IMR-90 (cell line): ENCODE data around the gene ZNF385B. TPM values are rescaled to one million over a fixed set of nuclear protein-coding genes. Genes with fewer than 3 reads are reported as not detected.

Source experiments
- ATAC-seq: fragments of 200-7000 bp; cut with Tn5 transposase; 2 replicates; pipeline ENCODE4 v1.9.1; 2020; ENCODE audit warnings: low read depth, mild to moderate bottlenecking, moderate library complexity
- BruUV-seq: library from RNA; stranded (reverse); fragments of 400-500 nt; replicated peaks from 2 replicates; lab custom pipeline; 2021; lab: Mats Ljungman, UMichigan
- CTCF ChIA-PET: fragments of 300-600 bp; formaldehyde crosslinking; extraction: SDS; loops from one replicate; lab custom pipeline; 2021; ENCODE audit warnings: antibody characterized with exemption; lab: Yijun Ruan, JAX
- POLR2A ChIA-PET: fragments of 300-600 bp; sonication (Branson Sonifier 250); formaldehyde crosslinking; loops from one replicate; lab custom pipeline; 2022; ENCODE audit warnings: antibody characterized with exemption; ENCODE audit not compliant: unreplicated experiment; lab: Charles Lee
- DNase-seq: peaks from one replicate; pipeline ENCODE4 v3.0.0; 2013
- H2AFZ ChIP-seq: replicated peaks from 2 replicates; pipeline ENCODE3; 2013; ENCODE audit warnings: low read length, mild to moderate bottlenecking; ENCODE audit not compliant: poor library complexity
- H2AK5ac ChIP-seq: 2 replicates; pipeline ENCODE4 v1.6.1; 2013; ENCODE audit warnings: low read depth, low read length, inconsistent platforms
- H2AK9ac ChIP-seq: replicated peaks from 2 replicates; pipeline ENCODE3; 2013; ENCODE audit warnings: mild to moderate bottlenecking, low read depth, low read length, moderate library complexity; ENCODE audit not compliant: poor library complexity
- H2BK120ac ChIP-seq: 2 replicates; pipeline ENCODE4 v1.6.1; 2013; ENCODE audit warnings: low read depth, low read length, inconsistent platforms
- H2BK15ac ChIP-seq: 3 replicates; pipeline ENCODE4 v1.6.1; 2013; ENCODE audit warnings: low read depth, low read length, inconsistent platforms
- H2BK20ac ChIP-seq: 2 replicates; pipeline ENCODE4 v1.6.1; 2013; ENCODE audit warnings: low read depth, mild to moderate bottlenecking, inconsistent platforms, low read length, moderate library complexity
- H2BK5ac ChIP-seq: 2 replicates; pipeline ENCODE4 v1.6.1; 2013; ENCODE audit warnings: mild to moderate bottlenecking, low read depth, low read length, inconsistent platforms; ENCODE audit not compliant: poor library complexity, severe bottlenecking
- H3K14ac ChIP-seq: replicated peaks from 2 replicates; pipeline ENCODE4 v1.6.1; 2013; ENCODE audit warnings: low read depth, low read length, inconsistent platforms
- H3K18ac ChIP-seq: 2 replicates; pipeline ENCODE4 v1.6.1; 2013; ENCODE audit warnings: low read depth, low read length, control low read depth
- H3K23ac ChIP-seq: 2 replicates; pipeline ENCODE4 v1.6.1; 2013; ENCODE audit warnings: low read depth, low read length, inconsistent platforms
- H3K27ac ChIP-seq: 2 replicates; pipeline ENCODE4 v1.5.1; 2013; ENCODE audit warnings: mild to moderate bottlenecking, control low read depth, low read length; ENCODE audit not compliant: insufficient read depth
- H3K27me3 ChIP-seq: 2 replicates; pipeline ENCODE4 v1.6.1; 2013; ENCODE audit warnings: low read length; ENCODE audit not compliant: control insufficient read depth, insufficient read depth
- H3K36me3 ChIP-seq: 2 replicates; pipeline ENCODE4 v1.6.1; 2013; ENCODE audit warnings: low read length, mixed read lengths; ENCODE audit not compliant: control insufficient read depth, insufficient read depth
- H3K4ac ChIP-seq: 2 replicates; pipeline ENCODE4 v1.6.1; 2013; ENCODE audit warnings: low read depth, low read length, inconsistent platforms
- H3K4me1 ChIP-seq: 2 replicates; pipeline ENCODE4 v1.6.1; 2013; ENCODE audit warnings: low read length, mixed read lengths; ENCODE audit not compliant: control insufficient read depth, insufficient read depth
- H3K4me2 ChIP-seq: 2 replicates; pipeline ENCODE4 v1.6.1; 2013; ENCODE audit warnings: low read depth, mild to moderate bottlenecking, control low read depth, low read length, moderate library complexity
- H3K4me3 ChIP-seq: 2 replicates; pipeline ENCODE4 v1.5.1; 2013; ENCODE audit warnings: low read depth, mild to moderate bottlenecking, control low read depth, low read length, moderate library complexity; ENCODE audit not compliant: insufficient read depth
- H3K56ac ChIP-seq: 2 replicates; pipeline ENCODE4 v1.6.1; 2013; ENCODE audit warnings: low read length, inconsistent platforms; ENCODE audit not compliant: insufficient read depth; ENCODE audit errors: extremely low read depth
- H3K79me1 ChIP-seq, 2 experiments: 2 replicates each; pipeline ENCODE4 v1.6.1; 2013; ENCODE audit warnings: low read length in 2 of 2, inconsistent platforms in 1 of 2, low read depth in 1 of 2
- H3K9ac ChIP-seq: 2 replicates; pipeline ENCODE4 v1.6.1; 2013; ENCODE audit warnings: low read depth, low read length, control low read depth
- H3K9me1 ChIP-seq: 2 replicates; pipeline ENCODE4 v1.6.1; 2013; ENCODE audit warnings: low read length, inconsistent platforms; ENCODE audit not compliant: insufficient read depth
- H3K9me3 ChIP-seq: 2 replicates; pipeline ENCODE4 v1.6.1; 2013; ENCODE audit warnings: low read length; ENCODE audit not compliant: control insufficient read depth, insufficient read depth
- H4K20me1 ChIP-seq: 2 replicates; pipeline ENCODE4 v1.6.1; 2013; ENCODE audit warnings: low read length, inconsistent platforms; ENCODE audit not compliant: insufficient read depth
- H4K5ac ChIP-seq: 2 replicates; pipeline ENCODE4 v1.6.1; 2013; ENCODE audit warnings: mild to moderate bottlenecking, low read depth, low read length, control low read depth
- H4K8ac ChIP-seq, 2 experiments: 2 replicates each; pipeline ENCODE4 v1.6.1; 2013; ENCODE audit warnings: low read depth in 2 of 2, low read length in 2 of 2, control low read depth in 1 of 2, inconsistent platforms in 1 of 2
- H4K91ac ChIP-seq: 2 replicates; pipeline ENCODE4 v1.6.1; 2013; ENCODE audit warnings: low read depth, low read length, inconsistent platforms; ENCODE audit not compliant: insufficient read depth
- FOS ChIP-seq: fragments of 150-350 bp; IDR thresholded peaks from 2 replicates; pipeline ENCODE4 v1.6.1; 2016; ENCODE audit warnings: low read depth, low read length
- MAZ ChIP-seq: IDR thresholded peaks from 2 replicates; pipeline ENCODE4 v1.6.1; 2012; ENCODE audit warnings: low read depth, mild to moderate bottlenecking, low read length, improper control_type of control experiment, moderate library complexity, borderline replicate concordance
- RFX5 ChIP-seq: IDR thresholded peaks from 2 replicates; pipeline ENCODE4 v1.8.0; 2012; ENCODE audit warnings: low read depth, mild to moderate bottlenecking, low read length, moderate library complexity
- USF2 ChIP-seq: fragments of 150-350 bp; IDR thresholded peaks from 2 replicates; pipeline ENCODE4 v1.6.1; 2017; ENCODE audit warnings: mild to moderate bottlenecking, antibody characterized with exemption, low read length, low read depth
- WGBS, 2 experiments: methylation state at CpG; one replicate each; pipeline versions ENCODE4 v1.1.5 to v1.1.7; 2013; ENCODE audit warnings: missing lambda C conversion rate in 2 of 2; ENCODE audit not compliant: insufficient read length in 1 of 2; ENCODE audit errors: extremely low coverage in 2 of 2; 5-methylcytosine and 5-hydroxymethylcytosine counted together
- dilution Hi-C: fragments of 300-500 bp; cut with HindIII; formaldehyde crosslinking; loops from one replicate; pipeline ENCODE4 v1.14.3; 2018; ENCODE audit warnings: low sequenced_read_pairs; ENCODE audit not compliant: unreplicated experiment
- in situ Hi-C: fragments of 300-500 bp; cut with MboI; formaldehyde crosslinking; loops from 3 replicates; pipeline ENCODE4 v1.14.3; 2019; ENCODE audit warnings: low sequenced_read_pairs, inconsistent platforms, mixed read lengths
- intact Hi-C: fragments of 100-400 bp; cut with micrococcal nuclease; formaldehyde crosslinking; loops from 2 replicates; pipeline ENCODE4 v1.10.0; 2022
- polyA plus RNA-seq, 3 experiments: library from polyadenylated mRNA; depleted of rRNA; stranded (reverse); fragments of >200 nt; gene quantifications; 2 replicates each; pipeline ENCODE4 v1.2.3, GENCODE V29; 2012; ENCODE audit warnings: low replicate concordance in 1 of 3
- total RNA-seq: library from RNA; depleted of rRNA; stranded (reverse); fragments of >200 nt; gene quantifications from 2 replicates; pipeline ENCODE4 v1.2.3, GENCODE V29; 2012
- TF ChIP-seq, protein P1 (sequence below): fragments of 150-350 bp; IDR thresholded peaks from 2 replicates; pipeline ENCODE4 v1.6.1; 2016; ENCODE audit warnings: low read depth, mild to moderate bottlenecking, low read length, moderate library complexity, borderline replicate concordance

The ZNF385B gene
- total and polyA plus RNA-seq, 2 of the 4 experiments (the other 2 are of a cell fraction), result not detected

DNA sequence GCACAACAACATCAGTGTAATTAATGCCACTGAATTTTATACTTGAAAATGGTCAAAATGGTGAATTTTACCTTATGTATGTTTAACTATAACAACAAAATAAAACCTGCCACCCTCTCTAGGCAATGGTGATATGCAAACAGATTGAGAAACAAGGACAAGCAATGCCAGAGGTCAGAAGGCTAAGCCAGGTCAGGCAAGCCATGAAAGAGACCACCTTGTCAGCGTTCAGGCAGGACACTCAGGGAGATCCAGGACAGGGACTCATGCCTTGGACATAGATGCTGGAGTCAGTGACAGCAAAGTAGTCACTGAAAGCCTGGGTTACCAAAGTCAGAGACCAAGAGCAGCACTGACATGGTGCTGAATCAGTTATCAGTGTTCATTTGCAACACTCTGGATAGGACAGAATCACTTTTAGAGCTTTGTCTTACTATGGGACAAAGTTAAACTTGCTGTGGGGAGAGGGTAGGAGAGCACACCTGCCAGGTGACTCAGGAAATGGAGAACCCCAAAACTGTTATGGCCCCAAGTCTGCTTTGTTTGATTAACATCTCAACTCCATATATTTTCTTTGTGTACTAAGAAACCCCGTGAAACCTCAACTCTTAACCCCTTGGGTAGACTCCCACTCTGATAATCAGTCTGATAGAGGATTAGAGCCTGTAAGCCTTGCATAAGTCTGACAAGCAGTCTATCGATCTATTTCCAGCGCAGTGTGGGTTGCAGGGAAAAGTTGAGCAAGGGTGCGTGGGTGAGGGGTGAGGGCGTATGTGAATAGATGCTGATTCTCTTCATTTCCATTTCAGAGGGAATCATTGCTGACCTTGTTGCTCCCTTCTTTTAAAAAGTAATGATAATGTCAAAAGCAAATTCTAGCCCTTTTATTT lies 48.7 kb upstream of the ZNF385B start (continued):
- TF ChIP-seq USF2, result no peak

GRCh38 chr2:179900655-179901054 lies 39.2 kb upstream of the ZNF385B start:
- Histone ChIP-seq H2AFZ (no peak overlapping the region), H3K27me3 (no peaks in the 10 kb centered on the region), H3K4ac (no peak overlapping the region), H4K8ac (no peak overlapping the region), H3K9me1 (no peaks in the 10 kb centered on the region), H3K4me2 (no peak overlapping the region), H2BK120ac (no peak overlapping the region), H2AK5ac (no peak overlapping the region), H2AK9ac (no peak overlapping the region), H3K9ac (no peak overlapping the region), H4K20me1 (no peaks in the 10 kb centered on the region), H3K79me1 (no peaks in the 10 kb centered on the region), H4K91ac (no peak overlapping the region), H2BK20ac (no peak overlapping the region), H3K36me3 (no peaks in the 10 kb centered on the region), H3K18ac (no peak overlapping the region), H3K9me3 (no peaks in the 10 kb centered on the region), H3K23ac (no peak overlapping the region), H3K27ac (no peak overlapping the region), H3K4me3 (no peak overlapping the region), H2BK15ac (no peak overlapping the region), H4K5ac (no peak overlapping the region), H3K14ac (no peak overlapping the region), H2BK5ac (no peak overlapping the region), H3K4me1 (no peaks in the 10 kb centered on the region), H3K56ac (no peak overlapping the region)
- ATAC-seq (peak; percentile 49), DNase-seq (no peak)
- dilution Hi-C loops, result no loop called here
- no TSS peak for BruUV-seq
- ChIA-PET CTCF (no interaction called here), POLR2A (no interaction called here)
- intact Hi-C loops, result no loop called here
- in situ Hi-C loops, result no loop called here
- no CpG with 5 or more reads among the region's 5 CpGs for WGBS, 2 experiments
- TF ChIP-seq RFX5 (no peak), FOS (no peak), MAZ (no peak)
- TF ChIP-seq, protein P1, sequence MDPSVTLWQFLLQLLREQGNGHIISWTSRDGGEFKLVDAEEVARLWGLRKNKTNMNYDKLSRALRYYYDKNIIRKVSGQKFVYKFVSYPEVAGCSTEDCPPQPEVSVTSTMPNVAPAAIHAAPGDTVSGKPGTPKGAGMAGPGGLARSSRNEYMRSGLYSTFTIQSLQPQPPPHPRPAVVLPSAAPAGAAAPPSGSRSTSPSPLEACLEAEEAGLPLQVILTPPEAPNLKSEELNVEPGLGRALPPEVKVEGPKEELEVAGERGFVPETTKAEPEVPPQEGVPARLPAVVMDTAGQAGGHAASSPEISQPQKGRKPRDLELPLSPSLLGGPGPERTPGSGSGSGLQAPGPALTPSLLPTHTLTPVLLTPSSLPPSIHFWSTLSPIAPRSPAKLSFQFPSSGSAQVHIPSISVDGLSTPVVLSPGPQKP, result no peak
